HG03175 (cell line): ENCODE results near the gene DDX54.

Experiments
- ATAC-seq: cut with Tn5 transposase; IDR thresholded peaks from one replicate; pipeline ENCODE4 v1.9.1; 2021; ENCODE audit warnings: mild to moderate bottlenecking, moderate library complexity; ENCODE audit not compliant: unreplicated experiment

The DDX54 gene

GRCh38 chr12:113185180-113186032 lies at the start of gene DDX54, which contains the start of gene RITA1:
TSS of gene DDX54 (minus strand) at chr12:113185478. CDS start at chr12:113185451, 27 bp downstream.
TSS of gene RITA1 (plus strand) at chr12:113185721. CDS start at chr12:113186747, 1,026 bp downstream.
- ATAC-seq = peak; percentile 50

- no peak for ATAC-seq
These were observed 49.2 kb upstream of the DDX54 start for GRCh38 chr12:113234483-113234882.

- no peak for ATAC-seq
These were observed 48.7 kb upstream of the DDX54 start for GRCh38 chr12:113233967-113234366.

GRCh38 chr12:113232840-113233585 lies 47.7 kb upstream of the DDX54 start:
- ATAC-seq = peak; percentile 71

- no peak for ATAC-seq
These were observed 47.0 kb upstream of the DDX54 start for GRCh38 chr12:113232089-113232839.

GRCh38 chr12:113231235-113232088 lies 46.2 kb upstream of the DDX54 start:
- ATAC-seq = no peak

GRCh38 chr12:113230315-113231234 lies 45.3 kb upstream of the DDX54 start:
- peak; percentile 13 for ATAC-seq

- ATAC-seq = no peak
These were observed 43.2 kb upstream of the DDX54 start for GRCh38 chr12:113228394-113229028.

- ATAC-seq = no peak
These were observed 42.6 kb upstream of the DDX54 start for GRCh38 chr12:113227686-113228391.

- ATAC-seq = no peak
These were observed 41.7 kb upstream of the DDX54 start for GRCh38 chr12:113226696-113227568.

- no peak for ATAC-seq
These were observed 39.7 kb upstream of the DDX54 start for GRCh38 chr12:113224955-113225354.

GRCh38 chr12:113222730-113223531 lies 37.7 kb upstream of the DDX54 start:
- ATAC-seq = no peak

- ATAC-seq = no peak
These were observed 36.9 kb upstream of the DDX54 start for GRCh38 chr12:113221997-113222729.

- ATAC-seq = peak; percentile 88
These were observed 36.1 kb upstream of the DDX54 start, which contains the start of gene TPCN1 for GRCh38 chr12:113221181-113221996. TSS of gene TPCN1 (plus strand) at chr12:113221464. CDS start at chr12:113226853, 5,389 bp downstream.
